Right kidney (tissue), 1 donor: ENCODE results near the gene CFAP300.

ENCODE experiments used
- DNase-seq: peaks from one replicate; pipeline ENCODE4 v3.0.0-alpha.2; 2016

The CFAP300 gene

DNA sequence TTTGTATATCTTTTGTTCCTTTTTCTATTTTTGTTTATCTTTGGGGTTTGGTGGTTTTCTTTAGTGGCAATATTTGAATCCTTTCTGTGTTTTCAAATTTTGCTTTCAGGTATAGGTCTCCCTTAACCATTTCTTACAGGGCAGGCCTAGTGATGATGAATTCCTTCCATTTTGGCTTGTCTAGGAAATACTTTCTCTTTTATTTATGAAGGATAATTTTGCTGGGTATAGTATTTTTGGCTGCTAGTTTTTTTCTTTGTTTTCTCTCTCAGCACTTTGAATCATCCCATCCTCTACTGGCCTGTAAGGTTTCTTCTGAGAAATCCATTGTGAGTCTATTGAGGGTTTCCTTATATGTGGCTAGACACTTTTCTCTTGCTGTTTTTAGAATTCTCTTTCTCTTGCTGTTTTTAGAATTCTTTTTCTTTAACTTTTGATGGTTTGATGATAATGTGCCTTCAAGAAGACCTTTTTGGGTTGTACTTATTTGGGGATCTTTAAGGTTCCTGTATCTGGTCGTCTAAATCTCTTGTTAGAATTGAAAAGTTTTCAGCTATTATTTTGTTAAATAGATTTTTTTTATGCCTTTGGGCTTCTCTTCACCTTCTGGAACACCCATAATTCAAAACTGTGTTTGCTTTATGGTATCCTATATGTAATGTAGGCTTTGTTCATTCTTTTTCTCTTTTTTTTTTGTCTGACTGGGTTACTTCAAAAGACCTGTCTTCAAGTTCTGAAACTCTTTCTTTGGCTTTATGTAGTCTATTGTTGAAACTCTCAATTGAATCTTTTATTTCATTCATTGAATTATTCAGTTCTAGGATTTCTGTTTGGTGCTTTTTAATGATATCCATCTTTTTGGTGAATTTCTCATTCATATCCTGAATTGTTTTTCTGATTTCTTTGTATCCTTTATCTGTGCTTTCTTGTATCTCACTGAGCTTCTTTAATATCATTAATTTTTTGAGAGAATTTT lies 24.5 kb downstream of the CFAP300 start:
- DNase-seq: no peak

DNA sequence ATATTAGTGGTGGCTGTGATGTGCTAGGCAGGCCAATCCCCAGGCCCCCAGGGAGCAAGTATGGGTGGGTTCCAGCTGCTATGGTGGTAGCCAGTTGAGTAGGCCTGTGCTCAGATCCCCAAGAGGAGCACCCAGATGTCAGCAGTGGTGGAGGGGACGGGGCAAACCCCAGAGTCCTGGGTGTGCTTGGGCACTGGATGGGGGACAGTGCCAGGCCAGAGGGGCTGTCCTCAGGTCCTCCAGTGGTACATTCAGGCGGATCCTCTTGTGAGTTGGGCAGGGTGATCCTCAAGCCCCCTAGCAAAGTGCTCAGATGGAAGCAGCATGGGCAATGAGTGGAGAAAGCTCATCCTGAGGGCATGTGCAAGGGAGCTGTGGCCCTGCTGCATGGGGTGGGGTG lies 26.0 kb downstream of the CFAP300 start:
- DNase-seq: no peak

DNA sequence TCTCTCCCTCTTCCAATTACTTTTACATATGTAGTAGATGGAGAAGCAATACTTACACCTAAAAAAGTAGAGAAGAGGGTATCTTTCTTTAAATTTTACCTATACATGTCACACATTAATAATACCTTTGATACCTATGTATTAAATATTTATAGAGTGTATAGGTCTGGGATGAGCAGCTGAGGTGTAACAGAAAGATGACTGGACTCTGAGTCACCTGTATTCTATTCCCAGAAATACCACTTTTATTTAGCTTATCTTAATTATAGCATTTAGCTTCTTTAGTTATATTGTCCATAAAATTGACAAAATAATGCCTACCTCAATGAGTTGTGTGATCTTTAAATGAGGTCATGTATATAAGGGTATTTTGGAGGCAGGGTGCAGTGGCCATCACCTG lies 32.4 kb downstream of the CFAP300 start:
- no peak for DNase-seq

DNA sequence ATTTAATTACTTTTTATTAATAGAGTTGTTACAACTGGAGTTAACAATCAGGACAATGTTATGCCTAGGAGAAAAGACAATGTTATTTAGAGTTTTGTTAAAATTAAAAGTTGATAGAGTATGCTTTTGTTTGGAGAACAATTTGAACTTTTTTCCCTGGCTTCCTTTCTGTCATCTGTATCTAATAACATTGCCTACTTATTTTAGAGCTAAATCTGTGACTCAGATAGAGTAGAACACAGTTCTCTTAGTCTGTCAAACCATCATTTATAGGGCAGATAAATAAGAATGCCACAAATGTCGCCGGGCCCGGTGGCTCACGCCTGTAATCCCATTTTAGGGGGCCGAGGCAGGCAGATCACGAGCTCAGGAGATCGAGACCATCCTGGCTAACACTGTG lies 34.1 kb downstream of the CFAP300 start:
- no peak for DNase-seq

DNA sequence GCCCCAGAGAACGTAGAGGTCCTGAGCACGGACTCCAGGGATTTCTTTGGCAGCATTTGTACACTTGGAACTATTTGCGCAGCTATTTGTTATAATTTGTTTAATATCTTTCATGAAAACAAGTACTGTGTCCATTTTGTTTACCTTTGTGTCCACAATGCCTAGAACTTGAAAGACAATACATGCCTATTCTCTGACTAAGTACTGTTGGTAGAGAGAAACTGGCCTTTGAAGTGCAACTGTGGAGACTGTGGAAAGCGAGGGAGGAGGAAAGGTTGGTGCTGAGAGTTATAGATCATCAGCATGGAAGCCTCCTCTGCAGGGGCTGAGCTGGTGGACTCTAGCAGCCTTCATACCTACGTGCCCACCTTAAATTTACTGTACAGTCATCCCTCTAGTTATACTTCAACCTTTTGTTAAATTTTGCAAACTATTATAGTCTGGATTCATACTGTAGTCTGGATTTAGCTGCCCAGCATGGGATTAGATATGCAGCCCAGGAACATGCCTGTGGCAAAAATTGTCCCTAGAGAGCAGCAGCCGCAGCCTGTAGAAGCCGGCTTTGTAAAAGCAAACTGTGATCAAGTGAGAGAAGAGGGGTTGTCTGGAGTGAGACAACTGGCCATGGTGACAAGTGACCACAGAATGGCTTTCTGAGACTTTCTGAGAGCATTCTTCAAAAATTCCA lies 38.8 kb downstream of the CFAP300 start:
- DNase-seq: no peak

DNA sequence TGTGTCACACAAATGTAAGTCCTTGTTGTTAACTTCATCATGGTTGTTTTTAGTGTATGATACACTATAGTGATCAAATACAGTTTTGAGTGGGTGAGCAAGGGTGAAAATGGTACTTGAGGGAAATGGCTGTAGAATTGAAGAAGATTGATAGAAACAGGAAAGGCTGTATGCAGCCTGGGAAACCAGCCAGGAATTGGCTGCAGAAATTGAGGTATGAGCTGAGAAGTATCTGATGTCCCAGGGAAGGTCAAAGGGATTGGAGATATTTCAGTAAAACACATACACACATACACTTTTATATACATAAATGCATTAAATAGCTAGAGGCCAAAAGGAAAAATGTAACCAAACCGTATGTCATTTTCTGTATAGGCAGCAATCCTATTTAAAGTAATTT lies 49.9 kb downstream of the CFAP300 start:
- DNase-seq: no peak

DNA sequence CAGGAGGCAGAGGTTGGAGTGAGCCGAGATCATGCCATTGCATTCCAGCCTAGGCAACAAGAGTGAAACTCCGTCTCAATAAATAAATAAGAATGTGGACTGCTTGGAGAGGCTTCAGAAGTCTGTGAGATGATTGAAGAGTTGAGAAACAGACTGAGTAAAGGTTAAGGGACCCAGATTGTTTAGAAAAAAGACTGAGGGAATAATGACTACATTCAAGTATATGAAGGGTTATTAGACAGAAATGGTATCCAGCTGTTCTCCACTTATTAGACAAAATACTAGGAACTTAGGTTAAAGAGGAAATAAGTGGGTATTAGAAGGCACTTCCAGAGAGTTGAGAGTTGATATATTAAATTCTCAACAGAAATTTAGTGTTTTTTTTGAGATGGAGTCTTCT lies 52.5 kb downstream of the CFAP300 start:
- no peak for DNase-seq

DNA sequence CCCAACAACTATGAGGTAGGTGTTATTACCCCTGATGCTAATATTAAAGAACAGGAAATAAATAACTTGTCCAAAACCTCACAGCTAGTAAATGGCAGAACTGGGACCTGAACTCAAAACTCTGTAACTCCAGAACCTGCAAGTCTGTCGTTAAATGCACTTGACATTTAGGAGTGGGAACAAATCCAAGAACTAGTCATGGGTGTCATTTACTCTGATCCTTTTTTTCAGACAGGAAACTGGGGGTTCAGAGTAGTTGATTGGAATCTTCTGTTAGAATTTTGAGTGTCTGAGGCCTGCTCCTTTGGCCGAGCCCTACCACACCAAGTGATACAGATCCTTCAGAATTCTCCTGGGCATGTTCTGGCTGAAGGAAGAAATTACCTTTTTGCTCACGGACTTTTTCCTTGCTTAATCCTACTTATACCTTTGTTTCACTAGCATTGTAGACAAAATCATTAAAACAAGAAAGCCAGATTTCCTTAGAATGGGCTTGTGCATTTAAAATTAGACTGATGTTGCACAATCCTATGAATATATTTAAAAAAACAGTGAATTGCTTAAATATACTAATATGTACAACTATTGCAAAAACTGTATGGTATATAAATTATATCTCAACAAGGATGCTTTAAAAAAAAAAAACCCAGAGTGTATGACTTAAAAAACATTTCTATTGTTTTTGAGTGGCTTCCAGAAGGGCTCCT lies 61.6 kb downstream of the CFAP300 start:
- no peak for DNase-seq

DNA sequence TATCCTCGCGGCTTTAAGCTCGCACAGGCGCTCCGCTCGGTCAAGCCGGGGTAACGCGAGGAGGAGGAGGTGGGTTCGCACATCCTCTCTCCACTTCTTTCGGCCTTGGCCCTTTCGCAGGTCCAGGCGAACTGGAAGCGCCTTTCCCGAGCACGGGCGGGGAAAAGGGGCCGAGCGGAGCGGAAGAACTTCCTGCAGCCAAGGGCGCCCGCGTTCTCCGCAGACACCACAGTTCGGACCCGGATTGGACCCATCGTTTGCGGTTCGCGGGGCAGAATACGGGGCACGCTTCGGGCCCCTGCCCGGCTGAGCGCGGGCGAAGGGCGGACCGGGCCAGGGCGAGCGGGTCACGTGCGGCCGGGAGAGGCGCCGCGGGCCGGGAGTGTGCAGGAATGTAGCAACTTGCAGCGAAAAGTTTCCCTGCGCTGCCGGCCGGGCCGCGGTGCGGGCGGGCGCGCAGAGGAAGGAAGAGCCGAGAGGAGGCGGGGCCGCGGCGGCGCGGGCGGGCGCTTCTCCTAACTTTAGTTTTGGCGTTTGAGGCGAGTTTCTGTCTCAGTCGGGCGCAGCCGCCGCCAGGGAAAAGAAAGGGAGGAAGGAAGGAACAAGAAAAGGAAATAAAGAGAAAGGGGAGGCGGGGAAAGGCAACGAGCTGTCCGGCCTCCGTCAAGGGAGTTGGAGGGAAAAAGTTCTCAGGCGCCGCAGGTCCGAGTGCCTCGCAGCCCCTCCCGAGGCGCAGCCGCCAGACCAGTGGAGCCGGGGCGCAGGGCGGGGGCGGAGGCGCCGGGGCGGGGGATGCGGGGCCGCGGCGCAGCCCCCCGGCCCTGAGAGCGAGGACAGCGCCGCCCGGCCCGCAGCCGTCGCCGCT lies 62.9 kb downstream of the CFAP300 start, which contains the start of gene YAP1:
TSS of gene YAP1 (plus strand) at position 552 of the 865 bp plus-strand sequence. CDS start 402 bp downstream, outside the sequence.
- DNase-seq: peak; percentile 98

DNA sequence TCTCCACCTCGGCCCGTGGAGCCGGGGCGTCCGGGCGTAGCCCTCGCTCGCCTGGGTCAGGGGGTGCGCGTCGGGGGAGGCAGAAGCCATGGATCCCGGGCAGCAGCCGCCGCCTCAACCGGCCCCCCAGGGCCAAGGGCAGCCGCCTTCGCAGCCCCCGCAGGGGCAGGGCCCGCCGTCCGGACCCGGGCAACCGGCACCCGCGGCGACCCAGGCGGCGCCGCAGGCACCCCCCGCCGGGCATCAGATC lies 63.4 kb downstream of the CFAP300 start:
- no peak for DNase-seq

DNA sequence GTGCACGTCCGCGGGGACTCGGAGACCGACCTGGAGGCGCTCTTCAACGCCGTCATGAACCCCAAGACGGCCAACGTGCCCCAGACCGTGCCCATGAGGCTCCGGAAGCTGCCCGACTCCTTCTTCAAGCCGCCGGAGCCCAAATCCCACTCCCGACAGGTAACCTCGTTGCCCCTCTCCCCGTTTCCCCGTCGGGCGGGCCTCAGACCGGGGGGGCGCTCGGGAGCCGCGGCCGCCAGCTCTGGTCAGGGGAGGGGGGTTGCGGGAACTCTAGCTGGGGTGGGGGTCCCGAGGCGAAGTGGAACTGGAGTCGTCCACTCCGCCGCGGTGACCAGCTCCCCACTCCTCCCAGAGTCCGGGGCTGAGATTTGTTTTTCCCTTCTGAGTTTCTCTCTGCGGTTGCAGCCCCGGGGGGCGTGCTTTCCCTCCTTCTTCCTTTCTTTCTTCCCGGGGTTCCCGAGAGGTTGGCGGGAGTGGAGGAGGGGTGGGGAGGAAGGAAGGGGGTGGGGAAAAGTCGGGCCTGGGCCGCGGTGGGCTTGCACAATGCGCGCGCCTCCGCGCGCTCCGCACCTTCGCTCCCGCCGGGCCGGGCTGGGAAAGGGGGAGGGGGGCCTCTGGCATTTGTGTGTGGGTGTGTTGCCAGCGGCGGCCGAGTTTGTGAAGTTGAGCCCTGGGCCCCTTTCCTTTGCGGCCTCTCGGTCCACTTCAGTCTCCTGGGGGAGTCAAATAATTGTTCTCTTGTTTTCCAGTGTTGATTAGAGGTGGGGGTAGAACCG lies 64.0 kb downstream of the CFAP300 start:
- peak; percentile 89 for DNase-seq

DNA sequence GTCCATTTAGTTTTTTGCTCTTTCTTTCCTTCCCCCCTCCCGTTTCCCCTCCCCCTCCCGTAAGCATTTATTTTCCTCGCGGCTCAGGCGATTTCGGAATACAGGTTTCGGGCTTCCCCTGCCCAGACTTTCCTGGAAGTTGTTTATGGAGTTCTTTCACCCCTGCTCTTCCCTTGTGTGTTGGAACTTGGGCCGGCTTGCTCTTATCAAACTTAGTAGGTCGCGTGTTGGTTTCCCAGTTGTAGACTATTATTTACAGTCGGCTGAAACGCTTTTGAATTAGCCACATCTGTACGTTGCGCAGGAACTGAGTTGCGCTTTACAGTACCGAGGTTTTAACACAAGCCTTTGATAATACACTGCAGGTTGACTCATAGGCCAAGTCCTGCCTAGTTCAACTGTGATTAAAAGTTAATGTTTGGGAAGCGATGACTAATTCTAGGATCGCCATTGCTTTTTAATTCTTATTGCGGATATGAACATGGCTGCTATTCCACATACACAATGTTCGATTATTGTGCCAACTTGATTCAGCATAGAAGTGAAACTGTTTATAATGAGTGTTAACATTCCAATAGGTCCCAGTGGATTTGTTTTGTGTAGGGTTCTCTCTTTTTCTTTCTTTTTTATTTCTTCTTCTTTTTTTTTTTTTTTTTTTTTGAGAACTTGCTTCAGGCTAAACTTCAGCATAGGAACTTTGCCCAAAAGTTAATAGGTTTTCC lies 64.7 kb downstream of the CFAP300 start:
- no peak for DNase-seq

DNA sequence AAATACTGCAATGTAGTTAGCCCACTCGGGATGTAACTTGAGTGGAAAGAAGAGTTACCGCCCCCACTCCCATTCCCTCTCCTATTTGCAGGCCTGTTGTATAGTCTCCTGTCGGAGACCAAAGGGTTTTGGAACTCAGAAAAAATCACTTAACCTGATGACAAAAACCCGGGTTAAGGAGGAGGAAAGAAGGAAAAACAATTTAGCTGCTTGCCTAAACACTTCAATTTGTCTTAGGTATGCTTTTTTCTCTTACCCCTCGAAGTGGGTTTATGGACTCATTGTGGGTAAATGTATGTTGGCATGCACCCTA lies 65.2 kb downstream of the CFAP300 start:
- DNase-seq: peak; percentile 50

DNA sequence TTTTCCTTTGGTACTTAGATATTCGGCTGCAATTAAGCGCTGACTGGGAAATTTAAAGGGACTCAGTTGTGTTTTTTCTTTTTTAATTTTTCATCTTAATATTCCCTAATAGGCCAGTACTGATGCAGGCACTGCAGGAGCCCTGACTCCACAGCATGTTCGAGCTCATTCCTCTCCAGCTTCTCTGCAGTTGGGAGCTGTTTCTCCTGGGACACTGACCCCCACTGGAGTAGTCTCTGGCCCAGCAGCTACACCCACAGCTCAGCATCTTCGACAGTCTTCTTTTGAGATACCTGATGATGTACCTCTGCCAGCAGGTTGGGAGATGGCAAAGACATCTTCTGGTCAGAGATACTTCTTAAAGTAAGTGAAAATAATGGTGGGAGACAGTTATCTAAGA lies 66.8 kb downstream of the CFAP300 start:
- no peak for DNase-seq

DNA sequence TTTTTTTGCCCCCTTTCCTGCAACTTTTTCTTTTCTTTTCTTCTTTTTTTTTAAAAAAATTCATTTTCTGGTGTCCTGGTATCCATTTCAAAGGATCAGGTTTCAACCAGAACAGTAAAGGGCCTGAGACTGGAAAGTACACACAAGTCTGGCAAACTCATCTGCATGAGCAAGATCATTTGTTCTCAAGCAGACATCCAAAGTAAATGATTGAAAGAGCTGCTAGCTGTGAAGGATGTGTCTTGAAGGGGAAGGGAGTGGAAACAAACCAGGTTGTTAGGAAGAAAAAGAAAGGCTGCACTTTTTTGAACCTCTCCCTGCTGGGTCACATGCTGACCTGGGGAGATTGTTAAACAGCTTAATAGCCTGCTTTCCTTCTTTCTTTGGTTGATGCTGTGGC lies 68.3 kb downstream of the CFAP300 start:
- DNase-seq: peak; percentile 25

DNA sequence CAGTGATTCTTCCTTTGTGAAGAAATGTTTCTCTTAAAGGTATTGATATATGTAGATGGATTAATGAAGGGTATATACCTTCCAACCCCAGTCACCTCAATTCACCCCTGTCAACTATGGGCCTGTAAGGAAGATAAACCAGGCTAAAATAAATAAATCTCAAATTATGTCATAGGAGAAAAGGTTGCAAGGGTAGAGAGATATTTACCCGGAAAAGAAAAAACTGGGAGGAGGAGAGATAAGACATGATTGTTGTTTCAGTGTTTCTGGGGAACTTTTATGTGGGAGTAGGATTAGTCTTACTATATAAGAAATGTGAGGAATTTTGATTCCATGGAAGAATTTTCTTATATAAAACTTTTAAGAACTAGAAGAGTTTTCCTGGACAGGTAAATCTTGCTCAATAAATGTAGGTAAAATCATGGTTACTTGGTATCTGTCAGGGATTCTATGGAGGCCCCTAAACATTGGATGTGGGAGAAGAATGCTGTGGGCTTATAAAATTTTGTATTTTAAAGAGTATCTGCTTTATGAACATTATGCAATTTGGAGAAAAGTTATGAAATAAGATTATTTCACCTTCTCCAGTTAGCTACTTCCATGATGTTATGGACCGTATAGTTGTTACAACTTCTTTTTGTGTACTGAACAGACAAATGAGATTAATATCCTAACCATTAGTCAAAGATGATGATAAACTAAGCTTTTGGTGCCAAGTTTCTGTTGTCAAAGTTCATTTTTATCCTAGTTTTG lies 69.4 kb downstream of the CFAP300 start:
- DNase-seq: no peak

DNA sequence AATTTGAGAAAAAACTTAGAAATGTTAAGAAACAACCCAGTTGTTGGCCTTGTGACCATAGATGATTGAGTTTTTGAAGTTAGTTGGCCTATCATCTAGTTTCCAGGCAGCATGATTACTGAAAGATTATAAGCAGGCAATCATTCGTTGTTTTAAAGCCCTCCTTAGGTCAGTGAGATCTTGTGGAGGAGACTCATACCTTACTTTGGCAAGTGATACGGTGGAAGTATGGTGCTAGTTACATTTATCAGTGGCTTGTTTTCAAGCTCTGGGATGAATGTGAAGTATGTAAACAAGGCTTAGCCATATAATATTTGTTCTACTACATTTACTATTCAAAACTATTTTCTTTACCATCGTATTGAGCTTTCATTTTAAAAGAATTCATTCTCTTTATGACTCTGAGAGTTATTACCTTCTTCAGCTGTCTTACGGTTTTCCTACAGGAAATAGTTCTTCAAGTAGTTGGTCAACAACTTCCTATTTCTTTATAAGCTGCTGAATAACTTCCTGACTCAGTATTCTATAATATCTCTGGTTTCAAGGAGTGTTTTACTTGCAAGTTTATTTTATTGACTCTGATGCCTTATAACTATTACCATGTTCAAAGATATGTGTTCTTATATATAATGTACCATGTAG lies 70.4 kb downstream of the CFAP300 start:
- DNase-seq: no peak

DNA sequence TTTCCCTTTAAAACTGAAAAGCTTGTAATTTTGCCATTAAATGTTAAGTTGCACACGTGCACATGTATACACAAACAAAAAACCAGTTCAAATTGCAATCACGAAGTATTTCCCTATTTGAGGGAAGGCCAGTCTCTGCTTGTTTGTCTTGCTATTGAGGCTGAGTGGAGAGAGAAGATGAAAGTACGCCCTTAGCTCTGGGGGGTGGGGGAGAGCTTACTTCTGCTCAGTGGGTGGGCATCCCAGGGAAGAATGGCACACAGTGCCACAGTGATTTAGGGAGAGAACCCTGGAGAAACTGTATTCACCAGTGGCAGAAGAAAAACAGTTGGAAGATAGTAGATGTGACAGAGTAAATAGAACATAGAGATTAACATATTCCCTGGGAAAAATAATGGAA lies 71.7 kb downstream of the CFAP300 start:
- no peak for DNase-seq

DNA sequence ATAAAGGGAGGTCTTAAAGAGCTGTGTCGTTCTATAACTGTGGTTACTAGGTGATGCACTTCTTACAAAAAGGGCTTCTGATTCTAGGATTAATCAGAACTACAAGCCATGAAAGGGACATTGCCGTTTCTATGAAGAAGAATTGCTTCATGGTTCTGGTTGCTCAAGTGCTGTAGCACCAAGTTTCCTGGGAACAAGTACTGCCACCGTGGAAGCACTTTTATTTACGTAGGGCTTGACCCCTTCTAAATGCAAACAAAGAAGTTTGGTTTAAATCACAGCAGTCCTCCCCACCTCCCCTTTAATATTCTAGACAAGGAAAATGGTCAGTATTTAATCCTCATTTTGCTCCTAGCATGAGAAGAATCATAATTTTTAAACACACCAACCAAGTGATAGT lies 72.8 kb downstream of the CFAP300 start:
- DNase-seq: no peak
